Mesendoderm (in vitro differentiated cells): Measurements from ENCODE around the gene PANK1.

Source experiments
- DNase-seq: peaks from one replicate; pipeline ENCODE4 v3.0.0; 2013
- H2AK5ac ChIP-seq: 2 replicates; pipeline ENCODE4 v1.6.1; 2013; ENCODE audit warnings: low read length, inconsistent platforms
- H2BK120ac ChIP-seq: 2 replicates; pipeline ENCODE4 v1.6.1; 2013; ENCODE audit warnings: low read depth, mild to moderate bottlenecking, low read length, moderate library complexity, mixed read lengths
- H2BK15ac ChIP-seq: replicated peaks from 2 replicates; pipeline ENCODE4 v1.6.1; 2013; ENCODE audit warnings: low read depth, mild to moderate bottlenecking, moderate library complexity
- H2BK5ac ChIP-seq: 2 replicates; pipeline ENCODE4 v1.6.1; 2013; ENCODE audit warnings: low read length, inconsistent platforms
- H3K18ac ChIP-seq: 2 replicates; pipeline ENCODE4 v1.6.1; 2013; ENCODE audit warnings: mild to moderate bottlenecking, low read length, mixed read lengths
- H3K23ac ChIP-seq: one replicate; pipeline ENCODE4 v1.6.1; 2013; ENCODE audit warnings: low read length
- H3K27ac ChIP-seq: 2 replicates; pipeline ENCODE4 v1.5.1; 2013; ENCODE audit warnings: low read depth, mild to moderate bottlenecking, inconsistent platforms, low read length, moderate library complexity
- H3K27me3 ChIP-seq: 2 replicates; pipeline ENCODE4 v1.6.1; 2013; ENCODE audit warnings: low read length, control low read depth, mild to moderate bottlenecking, inconsistent platforms; ENCODE audit not compliant: insufficient read depth, poor library complexity
- H3K36me3 ChIP-seq: 2 replicates; pipeline ENCODE4 v1.6.1; 2013; ENCODE audit warnings: low read length, inconsistent platforms; ENCODE audit not compliant: control insufficient read depth, insufficient read depth
- H3K4ac ChIP-seq: one replicate; pipeline ENCODE4 v1.6.1; 2013; ENCODE audit warnings: low read depth, mild to moderate bottlenecking, low read length, moderate library complexity
- H3K4me1 ChIP-seq: 2 replicates; pipeline ENCODE4 v1.6.1; 2013; ENCODE audit warnings: low read depth, low read length, inconsistent platforms; ENCODE audit not compliant: control insufficient read depth
- H3K4me2 ChIP-seq: 2 replicates; pipeline ENCODE4 v1.6.1; 2013; ENCODE audit warnings: low read length
- H3K4me3 ChIP-seq: 2 replicates; pipeline ENCODE4 v1.5.1; 2013; ENCODE audit warnings: mild to moderate bottlenecking, low read length
- H3K56ac ChIP-seq: one replicate; pipeline ENCODE4 v1.6.1; 2013; ENCODE audit warnings: low read length
- H3K79me1 ChIP-seq: 2 replicates; pipeline ENCODE4 v1.6.1; 2013; ENCODE audit warnings: low read length, inconsistent platforms
- H3K79me2 ChIP-seq: 2 replicates; pipeline ENCODE4 v1.6.1; 2013; ENCODE audit warnings: mild to moderate bottlenecking, low read length; ENCODE audit not compliant: control insufficient read depth, insufficient read depth
- H3K9ac ChIP-seq: 2 replicates; pipeline ENCODE4 v1.6.1; 2013; ENCODE audit warnings: low read length, inconsistent platforms
- H4K5ac ChIP-seq: one replicate; pipeline ENCODE4 v1.6.1; 2013; ENCODE audit warnings: low read length
- H4K8ac ChIP-seq: one replicate; pipeline ENCODE4 v1.6.1; 2013; ENCODE audit warnings: low read depth, mild to moderate bottlenecking, control low read depth, low read length, moderate library complexity
- WGBS: extraction: QIAGEN DNeasy Blood & Tissue Kit; methylation state at CpG from one replicate; pipeline ENCODE4 v1.1.7; 2013; ENCODE audit warnings: low lambda C conversion rate, missing lambda C conversion rate; ENCODE audit not compliant: insufficient coverage; ENCODE audit errors: extremely low coverage; 5-methylcytosine and 5-hydroxymethylcytosine counted together

Gene PANK1

DNA sequence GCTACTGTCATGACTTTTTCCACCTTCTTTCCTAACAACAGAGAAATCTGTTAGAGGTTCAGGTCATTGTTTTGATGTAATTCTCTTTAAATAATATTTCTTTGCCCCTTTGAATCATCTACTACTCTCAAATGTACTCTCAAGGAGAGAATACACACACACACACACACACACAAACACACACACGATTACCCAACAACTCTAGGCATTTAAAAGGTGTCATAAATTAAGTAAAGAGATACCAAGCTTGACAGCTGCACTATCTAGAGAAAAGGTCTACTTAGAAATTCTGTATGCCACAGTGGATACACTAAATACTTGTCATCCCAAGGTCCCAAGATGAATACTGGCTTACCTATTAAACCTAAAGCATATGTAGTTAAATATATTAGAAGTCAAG lies 4.8 kb downstream of the PANK1 start:
- Histone ChIP-seq H2AK5ac (no peak overlapping the region), H3K4me3 (no peak overlapping the region), H3K56ac (no peak overlapping the region), H4K8ac (no peak overlapping the region), H3K4me2 (no peak overlapping the region), H2BK15ac (no peak overlapping the region), H4K5ac (no peak overlapping the region), H3K79me1 (peaks cover 15% of the 10 kb centered on the region), H3K4ac (no peak overlapping the region), H2BK5ac (no peak overlapping the region), H3K18ac (no peak overlapping the region), H3K27ac (no peak overlapping the region), H3K36me3 (no peaks in the 10 kb centered on the region), H3K4me1 (no peaks in the 10 kb centered on the region), H3K23ac (no peak overlapping the region), H3K9ac (no peak overlapping the region), H3K79me2 (peaks cover 62% of the 10 kb centered on the region), H2BK120ac (no peak overlapping the region), H3K27me3 (no peaks in the 10 kb centered on the region)
- no peak for DNase-seq
- WGBS = no CpG with 5 or more reads among the region's 1 CpG

DNA sequence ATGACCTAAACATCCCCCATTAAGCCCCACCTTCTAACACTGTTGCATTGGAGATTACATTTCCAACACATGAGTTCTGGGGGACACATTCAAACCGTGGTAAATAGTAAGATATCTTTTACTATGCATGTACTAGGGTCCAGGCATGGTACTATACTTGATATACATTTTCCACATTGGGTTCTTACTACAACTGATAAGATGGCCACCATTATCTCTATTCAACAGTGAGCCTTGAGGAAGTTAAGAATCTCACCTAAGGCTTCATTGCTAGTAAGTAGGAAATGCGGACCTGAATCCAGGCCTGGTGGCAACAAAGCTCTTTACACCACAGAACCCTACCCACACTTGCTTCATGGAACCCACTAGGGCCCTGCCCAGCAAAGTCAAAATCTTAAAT lies 5.7 kb downstream of the PANK1 start:
- Histone ChIP-seq H3K79me1 (peaks cover 18% of the 10 kb centered on the region), H3K18ac (no peak overlapping the region), H2BK120ac (no peak overlapping the region), H4K8ac (no peak overlapping the region), H3K79me2 (peaks cover 63% of the 10 kb centered on the region), H3K56ac (no peak overlapping the region), H2BK15ac (no peak overlapping the region), H4K5ac (no peak overlapping the region), H3K4me1 (no peaks in the 10 kb centered on the region), H2AK5ac (no peak overlapping the region), H3K27me3 (no peaks in the 10 kb centered on the region), H3K36me3 (no peaks in the 10 kb centered on the region), H3K4ac (no peak overlapping the region), H3K4me3 (no peak overlapping the region), H3K9ac (no peak overlapping the region), H3K27ac (no peak overlapping the region), H3K23ac (no peak overlapping the region), H3K4me2 (no peak overlapping the region), H2BK5ac (no peak overlapping the region)
- no CpG with 5 or more reads among the region's 2 CpGs for WGBS
- DNase-seq = no peak

GRCh38 chr10:89637113-89637512 lies 7.9 kb downstream of the PANK1 start:
- WGBS = no CpG with 5 or more reads among the region's 7 CpGs
- no peak overlapping the region for H4K5ac ChIP-seq

DNA sequence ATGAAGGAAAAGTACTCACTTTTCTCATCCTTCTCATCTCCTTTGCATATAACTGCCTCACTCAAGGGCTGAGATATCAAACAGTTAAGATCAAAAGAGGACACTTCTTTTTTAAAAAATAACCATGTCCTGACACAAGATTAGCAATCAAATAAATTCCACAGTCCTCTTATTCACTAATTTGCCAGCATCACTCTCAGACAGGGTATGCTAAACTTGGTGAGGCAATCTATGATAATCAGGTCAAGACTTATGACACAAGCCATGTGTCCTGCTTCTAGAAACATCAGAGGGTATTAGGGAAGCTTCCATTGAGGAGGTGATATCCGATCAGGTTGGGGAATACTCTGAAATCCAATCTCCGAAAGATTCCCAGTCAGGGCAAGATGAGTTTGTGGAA lies 10.4 kb downstream of the PANK1 start:
- no peaks in the 10 kb centered on the region for H3K36me3 ChIP-seq
- WGBS = no CpG with 5 or more reads among the region's 2 CpGs
- no peak overlapping the region for H2BK15ac ChIP-seq

More at GRCh38 chr10:89637113-89637512, 7.9 kb downstream of the PANK1 start:
- H2AK5ac ChIP-seq = no peak overlapping the region
- no peaks in the 10 kb centered on the region for H3K27me3 ChIP-seq
- H2BK120ac ChIP-seq = no peak overlapping the region
- peaks cover 26% of the 10 kb centered on the region for H3K79me1 ChIP-seq
- no peak overlapping the region for H3K4me2 ChIP-seq
- H3K36me3 ChIP-seq = no peaks in the 10 kb centered on the region
- H3K79me2 ChIP-seq = peaks cover 70% of the 10 kb centered on the region
- no peak overlapping the region for H3K18ac ChIP-seq
- no peak overlapping the region for H3K4me3 ChIP-seq
- H2BK15ac ChIP-seq = no peak overlapping the region
- H3K23ac ChIP-seq = no peak overlapping the region
- H3K27ac ChIP-seq = no peak overlapping the region
- H3K9ac ChIP-seq = no peak overlapping the region
- DNase-seq = no peak
- no peak overlapping the region for H4K8ac ChIP-seq
- H3K56ac ChIP-seq = no peak overlapping the region
- H3K4me1 ChIP-seq = no peaks in the 10 kb centered on the region
- H2BK5ac ChIP-seq = no peak overlapping the region
- no peak overlapping the region for H3K4ac ChIP-seq

DNA sequence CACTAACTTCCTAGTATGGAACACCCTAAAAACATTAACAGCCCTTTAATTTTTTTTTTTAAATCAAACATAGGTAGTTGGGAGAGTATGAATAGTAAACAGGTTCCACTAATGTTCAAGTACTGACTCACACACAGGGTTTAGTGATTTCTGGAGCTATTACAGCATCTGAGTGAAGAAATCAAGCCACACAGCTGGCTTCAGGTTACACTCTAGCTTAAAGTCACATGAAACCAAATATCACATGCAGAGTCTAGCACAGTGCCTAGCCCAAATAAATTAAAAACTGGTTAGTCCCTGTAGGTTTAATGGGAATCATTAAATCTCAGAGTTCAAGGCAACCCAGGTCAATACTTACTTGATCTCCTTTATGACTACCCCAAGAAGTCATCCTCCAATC lies 11.6 kb downstream of the PANK1 start:
- no peak for DNase-seq
- Histone ChIP-seq H2BK5ac (no peak overlapping the region), H2BK120ac (no peak overlapping the region), H3K4me2 (no peak overlapping the region), H3K9ac (no peak overlapping the region), H3K4me3 (no peak overlapping the region), H3K27me3 (no peaks in the 10 kb centered on the region), H4K5ac (no peak overlapping the region), H3K36me3 (no peaks in the 10 kb centered on the region), H3K4ac (no peak overlapping the region), H2AK5ac (no peak overlapping the region), H3K79me2 (peaks cover 45% of the 10 kb centered on the region), H3K4me1 (no peaks in the 10 kb centered on the region), H4K8ac (no peak overlapping the region), H3K56ac (no peak overlapping the region), H3K18ac (no peak overlapping the region), H3K27ac (no peak overlapping the region), H3K79me1 (peaks cover 26% of the 10 kb centered on the region), H3K23ac (no peak overlapping the region), H2BK15ac (no peak overlapping the region)

More for the DNA sequence above, 10.4 kb downstream of the PANK1 start:
- Histone ChIP-seq H3K23ac (no peak overlapping the region), H3K4me1 (no peaks in the 10 kb centered on the region), H3K56ac (no peak overlapping the region), H2AK5ac (no peak overlapping the region), H3K4me2 (no peak overlapping the region), H3K4me3 (no peak overlapping the region), H3K27ac (no peak overlapping the region), H2BK5ac (no peak overlapping the region), H4K8ac (no peak overlapping the region), H2BK120ac (no peak overlapping the region), H3K79me2 (peaks cover 55% of the 10 kb centered on the region), H3K4ac (no peak overlapping the region), H3K18ac (no peak overlapping the region), H3K9ac (no peak overlapping the region), H4K5ac (no peak overlapping the region), H3K79me1 (peaks cover 25% of the 10 kb centered on the region), H3K27me3 (no peaks in the 10 kb centered on the region)
- no peak for DNase-seq

- H3K4me1 ChIP-seq = no peaks in the 10 kb centered on the region
Measured at GRCh38 chr10:89632824-89633223, 12.2 kb downstream of the PANK1 start.

More at GRCh38 chr10:89632824-89633223, 12.2 kb downstream of the PANK1 start:
- H2BK15ac ChIP-seq = no peak overlapping the region
- no peak overlapping the region for H3K23ac ChIP-seq
- peaks cover 39% of the 10 kb centered on the region for H3K79me2 ChIP-seq
- H3K27ac ChIP-seq = no peak overlapping the region
- no peak overlapping the region for H3K4ac ChIP-seq
- no peak overlapping the region for H2AK5ac ChIP-seq
- H3K9ac ChIP-seq = no peak overlapping the region
- no peak overlapping the region for H3K56ac ChIP-seq
- H3K18ac ChIP-seq = no peak overlapping the region
- peaks cover 23% of the 10 kb centered on the region for H3K79me1 ChIP-seq
- no peak overlapping the region for H3K4me3 ChIP-seq
- no CpG with 5 or more reads among the region's 1 CpG for WGBS
- H4K8ac ChIP-seq = peak overlapping the region; percentile 13
- H3K27me3 ChIP-seq = no peaks in the 10 kb centered on the region
- no peak overlapping the region for H2BK120ac ChIP-seq
- no peak overlapping the region for H2BK5ac ChIP-seq
- H4K5ac ChIP-seq = no peak overlapping the region
- no peak for DNase-seq
- H3K4me2 ChIP-seq = no peak overlapping the region
- H3K36me3 ChIP-seq = no peaks in the 10 kb centered on the region
